Naive thymus-derived CD4-positive, alpha-beta T cell (primary cell): ENCODE data around the gene ADSL. TPM values are rescaled to one million over a fixed set of nuclear protein-coding genes. Genes with fewer than 3 reads are reported as not detected.

Experiments
- ATAC-seq: fragments of 150-1000 bp; cut with Tn5 transposase; 2 replicates; pipeline ENCODE4 v1.10.0; 2021; ENCODE audit warnings: mild to moderate bottlenecking, moderate library complexity
- CTCF ChIA-PET: fragments of 350-600 bp; sonication (Branson Sonifier 250); formaldehyde crosslinking; loops from one replicate; lab custom pipeline; 2021; ENCODE audit warnings: antibody characterized with exemption; lab: Charles Lee
- POLR2A ChIA-PET: fragments of 350-600 bp; sonication (Branson Sonifier 250); formaldehyde crosslinking; loops from one replicate; lab custom pipeline; 2021; ENCODE audit warnings: antibody characterized with exemption, inconsistent platforms; lab: Charles Lee
- DNase-seq, 9 donors: peaks; one replicate each; pipeline versions ENCODE4 v3.0.0 to v3.0.0-alpha.2; 2020 to 2022; ENCODE audit warnings: mixed read lengths in 1 of 9
- H3K27ac ChIP-seq: one replicate; pipeline ENCODE4 v1.7.0; 2013; ENCODE audit warnings: mild to moderate bottlenecking, low read depth, low read length, moderate library complexity
- H3K27me3 ChIP-seq, 2 donors: one replicate each; pipeline ENCODE4 v1.7.0; 2013; ENCODE audit warnings: low read length in 2 of 2, mild to moderate bottlenecking in 2 of 2, moderate library complexity in 2 of 2; ENCODE audit not compliant: control insufficient read depth in 2 of 2, insufficient read depth in 2 of 2
- H3K36me3 ChIP-seq, 3 experiments: 1 replicate in 2 of 3; 2 replicates in 1 of 3; pipeline ENCODE4 v1.7.0; 2013; ENCODE audit warnings: low read length in 3 of 3, mild to moderate bottlenecking in 3 of 3, moderate library complexity in 1 of 3; ENCODE audit not compliant: insufficient read depth in 3 of 3, control insufficient read depth in 2 of 3
- H3K4me1 ChIP-seq, 2 donors: one replicate each; pipeline ENCODE4 v1.7.0; 2013; ENCODE audit warnings: low read length in 2 of 2, mild to moderate bottlenecking in 2 of 2, moderate library complexity in 1 of 2; ENCODE audit not compliant: control insufficient read depth in 2 of 2, insufficient read depth in 2 of 2
- H3K4me3 ChIP-seq: 2 replicates; pipeline ENCODE4 v1.7.0; 2013; ENCODE audit warnings: mild to moderate bottlenecking, low read length
- H3K9me3 ChIP-seq, 3 experiments: 1 replicate in 2 of 3; 2 replicates in 1 of 3; pipeline ENCODE4 v1.7.0; 2013; ENCODE audit warnings: low read length in 3 of 3; ENCODE audit not compliant: control insufficient read depth in 2 of 3
- H3K27ac Mint-ChIP-seq, 9 donors: one replicate each; pipeline ENCODE4 v1.8.0; 2020 to 2022; ENCODE audit warnings: mixed read lengths in 9 of 9, mild to moderate bottlenecking in 8 of 9, moderate library complexity in 5 of 9, inconsistent platforms in 2 of 9
- H3K27me3 Mint-ChIP-seq, 5 donors: one replicate each; pipeline ENCODE4 v1.8.0; 2021 to 2022; ENCODE audit warnings: mixed read lengths in 5 of 5, mild to moderate bottlenecking in 1 of 5
- H3K36me3 Mint-ChIP-seq, 5 donors: one replicate each; pipeline ENCODE4 v1.8.0; 2020 to 2022; ENCODE audit warnings: mixed read lengths in 5 of 5, mild to moderate bottlenecking in 3 of 5, inconsistent platforms in 1 of 5
- H3K4me1 Mint-ChIP-seq, 7 donors: one replicate each; pipeline ENCODE4 v1.8.0; 2020 to 2022; ENCODE audit warnings: mixed read lengths in 7 of 7, mild to moderate bottlenecking in 3 of 7, inconsistent platforms in 1 of 7
- H3K4me3 Mint-ChIP-seq, 10 donors: one replicate each; pipeline ENCODE4 v1.8.0; 2020 to 2022; ENCODE audit warnings: mild to moderate bottlenecking in 10 of 10, mixed read lengths in 10 of 10, moderate library complexity in 6 of 10, inconsistent platforms in 2 of 10
- H3K9me3 Mint-ChIP-seq, 11 donors: one replicate each; pipeline ENCODE4 v1.8.0; 2020 to 2022; ENCODE audit warnings: mixed read lengths in 11 of 11, mild to moderate bottlenecking in 4 of 11, inconsistent platforms in 1 of 11, moderate library complexity in 1 of 11
- intact Hi-C, 2 donors: fragments of 100-400 bp; cut with micrococcal nuclease; formaldehyde crosslinking; loops; one replicate each; pipeline ENCODE4 v1.15.1; 2023
- polyA plus RNA-seq, 2 donors: library from polyadenylated mRNA; unstranded; fragments of 300-500 nt; fragmentation: Illumina TruSeq; gene quantifications; one replicate each; pipeline ENCODE4 v1.2.3, GENCODE V29; 2021
- total RNA-seq, 6 experiments: library from RNA in 5 of 6; stranded (reverse) in 5 of 6; gene quantifications; 1 replicate in 5 of 6; 2 replicates in 1 of 6; pipeline ENCODE4 v1.2.3 and lab custom pipeline; 2021 to 2026

Gene ADSL
- total and polyA plus RNA-seq, 7 experiments from 2014 or later: 54.4 to 127 (median 65.7) TPM

GRCh38 chr22:40407831-40408717 is 61.8 kb downstream of the ADSL start:
- no peak overlapping the region for H3K4me3 Mint-ChIP-seq
- no peak for DNase-seq
- Histone ChIP-seq H3K36me3 (peaks cover 4 to 96% (median 18%) of the 10 kb centered on the region in 3 experiments), H3K9me3 (no peaks in the 10 kb centered on the region), H3K4me3 (no peak overlapping the region), H3K4me1 (peaks cover 3 to 13% of the 10 kb centered on the region in 2 donors), H3K27me3 (no peaks in the 10 kb centered on the region), H3K27ac (no peak overlapping the region)
- no peaks in the 10 kb centered on the region for H3K27me3 Mint-ChIP-seq
- H3K36me3 Mint-ChIP-seq: peaks cover 8 to 44% (median 16%) of the 10 kb centered on the region in 5 donors
- H3K4me1 Mint-ChIP-seq: peaks cover 12 to 23% (median 17%) of the 10 kb centered on the region in 7 donors
- POLR2A ChIA-PET: interaction anchor here (0.7 to 1.5 kb wide), 3 partner anchors 17 to 44 kb away, joined by 3 to 4 read pairs (median 3); no protein-coding TSS in a partner anchor
- peak overlapping the region in 2 of 9 donors; percentile 47 to 72 for H3K27ac Mint-ChIP-seq
- ATAC-seq: no peak
- intact Hi-C loops: no loop called here
- CTCF ChIA-PET: interaction anchor here (0.7 to 1.9 kb wide), 3 partner anchors 23 to 40 kb away, joined by 3 to 7 read pairs (median 3); no protein-coding TSS in a partner anchor
- H3K9me3 Mint-ChIP-seq: peaks cover 0 to 1% (median 0%) of the 10 kb centered on the region in 11 donors

- H3K36me3 Mint-ChIP-seq: peaks cover under 1 to 39% (median 8%) of the 10 kb centered on the region in 5 donors
- Histone ChIP-seq H3K4me3 (no peak overlapping the region), H3K4me1 (peaks cover 0 to 4% of the 10 kb centered on the region in 2 donors), H3K36me3 (peaks cover 4 to 91% (median 18%) of the 10 kb centered on the region in 3 experiments), H3K27me3 (no peaks in the 10 kb centered on the region), H3K9me3 (no peaks in the 10 kb centered on the region), H3K27ac (no peak overlapping the region)
- ChIA-PET POLR2A (interaction anchor here (0.7 to 1.6 kb wide), 3 partner anchors 8 to 25 kb away, joined by 3 to 5 read pairs (median 4); no protein-coding TSS in a partner anchor), CTCF (interaction anchor here (0.6 kb wide), 1 partner anchor 25 kb away, joined by 5 read pairs; no protein-coding TSS in a partner anchor)
- DNase-seq (no peak), ATAC-seq (no peak)
- peaks cover 3 to 14% (median 9%) of the 10 kb centered on the region in 7 donors for H3K4me1 Mint-ChIP-seq
- no peaks in the 10 kb centered on the region for H3K27me3 Mint-ChIP-seq
- intact Hi-C loops: no loop called here
- peak overlapping the region in 3 of 9 donors; percentile 28 to 78 (median 72) for H3K27ac Mint-ChIP-seq
- no peak overlapping the region for H3K4me3 Mint-ChIP-seq
- H3K9me3 Mint-ChIP-seq: peaks cover 0 to 1% (median 0%) of the 10 kb centered on the region in 11 donors
These were observed 62.7 kb downstream of the ADSL start for GRCh38 chr22:40408718-40409612.

- POLR2A ChIA-PET: interaction anchor here (1.0 to 1.6 kb wide), 4 partner anchors 9 to 25 kb away, joined by 3 to 5 read pairs (median 4); no protein-coding TSS in a partner anchor
- no peak overlapping the region for H3K27ac ChIP-seq
These were observed 63.4 kb downstream of the ADSL start for GRCh38 chr22:40409613-40410113.

GRCh38 chr22:40410272-40410671 is 64.0 kb downstream of the ADSL start:
- no peaks in the 10 kb centered on the region for H3K9me3 ChIP-seq
- Mint-ChIP-seq H3K4me1 (peaks cover 4 to 22% (median 16%) of the 10 kb centered on the region in 7 donors), H3K36me3 (peaks cover 0 to 43% (median 4%) of the 10 kb centered on the region in 5 donors), H3K4me3 (no peak overlapping the region), H3K9me3 (peaks cover 0 to 1% (median 0%) of the 10 kb centered on the region in 11 donors), H3K27me3 (no peaks in the 10 kb centered on the region), H3K27ac (peak overlapping the region in 4 of 9 donors; percentile 43 to 77 (median 48))
- H3K36me3 ChIP-seq: peaks cover 4 to 91% (median 18%) of the 10 kb centered on the region in 3 experiments
- no peaks in the 10 kb centered on the region for H3K27me3 ChIP-seq
- intact Hi-C loops: no loop called here
- no peak overlapping the region for H3K27ac ChIP-seq
- CTCF ChIA-PET: no interaction called here
- POLR2A ChIA-PET: interaction anchor here (0.6 to 1.6 kb wide), 4 partner anchors 10 to 495 kb away, joined by 3 to 5 read pairs (median 4); no protein-coding TSS in a partner anchor
- ATAC-seq (no peak), DNase-seq (no peak)
- H3K4me1 ChIP-seq: peaks cover 0 to 4% of the 10 kb centered on the region in 2 donors
- no peak overlapping the region for H3K4me3 ChIP-seq

More at GRCh38 chr22:40409613-40410113, 63.4 kb downstream of the ADSL start:
- H3K36me3 Mint-ChIP-seq: peaks cover 0 to 37% (median 4%) of the 10 kb centered on the region in 5 donors
- CTCF ChIA-PET: interaction anchor here (0.6 kb wide), 1 partner anchor 25 kb away, joined by 5 read pairs; no protein-coding TSS in a partner anchor
- peaks cover 3 to 16% (median 11%) of the 10 kb centered on the region in 7 donors for H3K4me1 Mint-ChIP-seq
- no peaks in the 10 kb centered on the region for H3K4me1 ChIP-seq
- H3K36me3 ChIP-seq: peaks cover 4 to 91% (median 18%) of the 10 kb centered on the region in 3 experiments
- DNase-seq (no peak), ATAC-seq (no peak)
- H3K9me3 ChIP-seq: no peaks in the 10 kb centered on the region
- no peak overlapping the region for H3K4me3 Mint-ChIP-seq
- peak overlapping the region in 3 of 9 donors; percentile 2 to 77 (median 43) for H3K27ac Mint-ChIP-seq
- H3K27me3 ChIP-seq: no peaks in the 10 kb centered on the region
- intact Hi-C loops: no loop called here
- H3K9me3 Mint-ChIP-seq: peaks cover 0 to 1% (median 0%) of the 10 kb centered on the region in 11 donors
- no peak overlapping the region for H3K4me3 ChIP-seq
- H3K27me3 Mint-ChIP-seq: no peaks in the 10 kb centered on the region

GRCh38 chr22:40410731-40411505 is 64.6 kb downstream of the ADSL start:
- no peaks in the 10 kb centered on the region for H3K9me3 ChIP-seq
- H3K4me3 Mint-ChIP-seq: no peak overlapping the region
- CTCF ChIA-PET: interaction anchor here (0.6 kb wide), 1 partner anchor 77 kb away, joined by 3 read pairs; no protein-coding TSS in a partner anchor
- peak overlapping the region in 3 of 9 donors; percentile 30 to 61 (median 48) for H3K27ac Mint-ChIP-seq
- peaks cover 0 to 46% (median 6%) of the 10 kb centered on the region in 5 donors for H3K36me3 Mint-ChIP-seq
- intact Hi-C loops: no loop called here
- DNase-seq: no peak
- H3K36me3 ChIP-seq: peaks cover 4 to 86% (median 15%) of the 10 kb centered on the region in 3 experiments
- peaks cover 0 to 10% of the 10 kb centered on the region in 2 donors for H3K4me1 ChIP-seq
- no peak for ATAC-seq
- peaks cover 0 to 3% (median 0%) of the 10 kb centered on the region in 11 donors for H3K9me3 Mint-ChIP-seq
- H3K4me1 Mint-ChIP-seq: peaks cover 11 to 28% (median 23%) of the 10 kb centered on the region in 7 donors
- no peak overlapping the region for H3K27ac ChIP-seq
- no peaks in the 10 kb centered on the region for H3K27me3 Mint-ChIP-seq
- POLR2A ChIA-PET: interaction anchor here (0.6 to 1.2 kb wide), 3 partner anchors 14 to 496 kb away, joined by 3 to 4 read pairs (median 3); no protein-coding TSS in a partner anchor
- H3K4me3 ChIP-seq: no peak overlapping the region
- H3K27me3 ChIP-seq: no peaks in the 10 kb centered on the region
